GM10847 (cell line): ENCODE data around the gene GIMAP2.

Experiments used
- POLR2A ChIP-seq: IDR thresholded peaks from 2 replicates; pipeline ENCODE4 v1.6.1; 2011; ENCODE audit not compliant: insufficient read length; ENCODE audit errors: extremely low read depth

GIMAP2 gene

GRCh38 chr7:150723467-150723866, 38.0 kb downstream of the GIMAP2 start:
- TF ChIP-seq POLR2A = no peak

DNA sequence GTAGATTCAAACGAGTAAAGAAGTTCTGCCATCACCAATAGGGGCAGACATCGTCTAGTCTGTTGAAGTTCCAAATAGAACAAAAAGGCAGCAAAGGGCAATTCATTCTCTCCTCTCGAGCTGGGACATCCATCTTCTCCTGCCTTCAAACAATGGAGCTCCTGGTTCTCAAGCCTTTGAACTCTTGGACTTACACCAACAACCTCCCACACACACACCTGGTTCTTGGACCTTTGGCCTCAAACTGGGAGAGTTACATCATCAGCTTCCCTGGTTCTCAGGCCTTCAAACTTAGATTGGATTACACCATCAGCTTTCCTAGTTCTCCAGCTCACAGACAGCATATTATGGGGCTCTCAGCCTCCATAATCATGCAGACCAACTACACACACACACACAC, 41.9 kb downstream of the GIMAP2 start:
- no peak for TF ChIP-seq POLR2A

DNA sequence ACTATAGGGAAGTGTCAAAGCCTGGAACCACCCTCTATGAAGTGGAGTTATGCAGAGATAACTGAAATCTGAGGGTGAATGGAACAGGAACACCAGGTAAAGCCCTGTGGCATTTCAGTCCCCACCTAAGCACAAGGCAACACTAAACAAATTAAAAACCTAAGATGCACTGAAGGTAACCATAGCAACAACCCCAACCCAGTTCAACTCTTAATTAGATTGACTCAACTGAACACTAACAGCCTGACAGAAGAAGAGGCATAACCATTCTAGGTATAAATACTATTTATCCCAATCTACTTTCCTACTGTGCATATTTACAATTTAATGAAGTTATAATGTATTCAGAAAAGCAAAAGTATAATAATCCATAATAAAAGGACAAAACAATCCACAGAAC, 42.5 kb downstream of the GIMAP2 start:
- no peak for TF ChIP-seq POLR2A

DNA sequence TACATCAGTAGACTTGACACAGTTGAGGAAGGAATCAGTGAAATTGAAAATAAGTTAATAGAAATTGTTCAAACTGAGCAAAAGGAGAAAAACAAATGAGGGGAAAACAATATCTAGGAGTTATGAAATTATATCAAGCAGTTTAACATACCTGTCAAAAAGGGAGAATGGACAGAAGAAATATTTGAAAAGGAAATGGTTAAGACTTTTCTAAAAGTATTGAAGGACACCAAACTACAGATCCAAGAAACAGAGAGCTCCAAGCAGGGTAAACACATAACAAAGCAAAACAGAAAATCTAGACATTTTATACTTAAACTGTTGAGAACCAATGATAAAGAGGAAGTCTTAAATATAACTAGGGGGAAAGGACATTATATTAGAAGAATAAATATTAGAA, 43.1 kb downstream of the GIMAP2 start:
- TF ChIP-seq POLR2A = no peak

DNA sequence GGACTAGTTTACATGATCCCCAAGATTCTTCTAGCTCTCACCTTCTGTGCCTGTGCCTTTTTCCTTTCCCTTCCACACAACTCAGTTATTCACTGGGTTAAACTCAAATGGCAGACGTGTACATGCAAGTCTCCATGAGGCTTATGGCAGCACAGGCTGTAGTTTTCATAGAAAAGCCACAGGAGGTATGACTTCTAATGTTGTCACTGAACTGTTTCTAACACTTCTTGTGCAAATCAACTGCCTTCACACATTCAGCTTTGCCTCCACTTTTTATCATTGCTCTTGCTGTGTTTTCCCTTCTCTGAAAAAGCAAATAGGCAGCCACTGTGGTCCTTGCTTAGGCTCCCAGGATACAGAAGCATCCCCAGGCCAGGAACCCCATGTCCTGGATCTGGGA, 46.4 kb downstream of the GIMAP2 start:
- TF ChIP-seq POLR2A = no peak

DNA sequence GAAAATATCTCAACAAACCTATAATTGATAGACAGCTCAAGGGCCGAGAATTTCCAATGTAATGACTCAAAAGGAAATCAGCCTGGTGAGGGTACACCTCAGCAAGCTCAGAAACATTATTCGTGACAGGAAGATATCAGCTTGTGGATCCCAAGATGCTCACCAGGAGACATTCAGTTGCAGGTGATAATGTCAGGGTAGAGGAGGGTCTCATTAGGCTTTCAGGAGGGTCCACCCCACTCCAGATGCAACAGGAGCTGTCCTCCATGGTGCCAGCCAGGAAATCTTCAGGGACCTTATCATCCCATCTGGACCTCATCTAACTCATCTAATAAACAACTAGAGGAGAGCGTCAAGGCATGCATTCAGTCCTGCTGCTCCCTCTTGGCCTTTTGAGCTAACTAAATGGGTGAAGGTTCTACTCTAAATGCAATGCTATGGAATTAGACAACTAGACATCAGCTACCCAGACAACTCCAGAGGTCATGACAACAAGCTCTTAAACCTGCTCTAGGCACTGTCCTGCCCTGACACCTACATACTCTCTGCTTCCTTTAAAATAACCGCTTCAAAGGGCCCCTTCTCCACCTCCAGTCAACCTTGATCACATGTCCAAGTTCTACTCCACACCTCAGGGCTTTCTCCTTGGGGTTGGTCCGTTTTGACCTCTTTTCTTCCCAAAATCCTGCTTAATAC, 47.4 kb downstream of the GIMAP2 start:
- no peak for TF ChIP-seq POLR2A

- TF ChIP-seq POLR2A = no peak
Observed at GRCh38 chr7:150733482-150734095, 48.1 kb downstream of the GIMAP2 start.

GRCh38 chr7:150734254-150734653, 48.7 kb downstream of the GIMAP2 start:
- no peak for TF ChIP-seq POLR2A

- TF ChIP-seq POLR2A = no peak
Observed at GRCh38 chr7:150735596-150736358, 50.3 kb downstream of the GIMAP2 start.

GRCh38 chr7:150736864-150737263, 51.4 kb downstream of the GIMAP2 start:
- TF ChIP-seq POLR2A = no peak

- no peak for TF ChIP-seq POLR2A
Observed at GRCh38 chr7:150737265-150738055, 52.0 kb downstream of the GIMAP2 start, which contains the start of gene GIMAP5. Gene GIMAP5, plus strand, starts transcription at chr7:150737418. Its CDS starts 3,467 bp downstream, at chr7:150740885.

- no peak for TF ChIP-seq POLR2A
Observed at GRCh38 chr7:150738092-150738491, 52.6 kb downstream of the GIMAP2 start.

- TF ChIP-seq POLR2A = no peak
Observed at GRCh38 chr7:150738591-150739001, 53.1 kb downstream of the GIMAP2 start.

- TF ChIP-seq POLR2A = no peak
Observed at GRCh38 chr7:150739033-150739432, 53.5 kb downstream of the GIMAP2 start.

DNA sequence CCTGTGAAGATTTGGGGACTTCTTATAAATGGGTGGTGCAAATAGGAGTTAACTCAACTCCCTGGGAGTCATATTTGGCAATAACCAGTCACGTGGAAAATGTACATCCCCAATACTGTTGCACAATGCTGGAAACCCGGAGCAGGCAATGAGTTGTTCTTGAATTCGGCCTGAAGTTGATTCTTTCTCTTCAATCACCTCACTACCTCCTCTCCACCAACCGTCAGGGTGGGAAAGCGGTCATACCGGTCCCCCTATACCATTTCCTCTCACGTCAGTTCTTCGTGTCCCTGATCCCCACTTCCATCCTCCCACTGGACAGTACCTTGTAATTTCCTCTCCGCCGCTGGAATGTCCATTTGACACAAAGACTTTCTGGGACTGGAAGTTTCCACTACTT, 54.5 kb downstream of the GIMAP2 start:
- TF ChIP-seq POLR2A = no peak
